BJ (cell line): Measurements from ENCODE around the gene PIGN. TPM values are rescaled to one million over a fixed set of nuclear protein-coding genes. Genes with fewer than 3 reads are reported as not detected.

ENCODE experiments used
- CTCF ChIA-PET: fragments of 350-600 bp; formaldehyde crosslinking; extraction: SDS; loops from one replicate; lab custom pipeline; 2021; ENCODE audit warnings: antibody characterized with exemption, inconsistent platforms; lab: Yijun Ruan, JAX
- POLR2A ChIA-PET: fragments of 300-600 bp; sonication (Branson Sonifier 250); formaldehyde crosslinking; extraction: SDS; loops from one replicate; lab custom pipeline; 2021; ENCODE audit warnings: antibody characterized with exemption; lab: Charles Lee
- DNase-seq: peaks from one replicate; pipeline ENCODE4 v3.0.0-alpha.2; 2011; ENCODE audit warnings: low read depth
- H3K27me3 ChIP-seq: 2 replicates; pipeline ENCODE4 v1.6.0; 2011; ENCODE audit warnings: low read length; ENCODE audit not compliant: control insufficient read depth, insufficient read depth
- H3K36me3 ChIP-seq: 2 replicates; pipeline ENCODE4 v1.5.1; 2011; ENCODE audit warnings: low read length; ENCODE audit not compliant: control insufficient read depth, insufficient read depth
- H3K4me3 ChIP-seq: 2 replicates; pipeline ENCODE4 v1.5.1; 2011; ENCODE audit warnings: low read depth, mild to moderate bottlenecking, control low read depth, low read length
- polyA plus RNA-seq: library from polyadenylated mRNA; depleted of rRNA; stranded (reverse); fragments of >200 nt; gene quantifications from 2 replicates; pipeline ENCODE4 v1.2.3, GENCODE V29; 2011
- TF ChIP-seq, protein P1 (sequence below): IDR thresholded peaks from 2 replicates; pipeline ENCODE4 v1.5.1; 2011; ENCODE audit warnings: low read depth, mild to moderate bottlenecking, control low read depth, inconsistent platforms, low read length, moderate library complexity; ENCODE audit not compliant: insufficient read depth

Gene PIGN
- polyA plus RNA-seq, 1 experiment = 12.0 TPM

DNA sequence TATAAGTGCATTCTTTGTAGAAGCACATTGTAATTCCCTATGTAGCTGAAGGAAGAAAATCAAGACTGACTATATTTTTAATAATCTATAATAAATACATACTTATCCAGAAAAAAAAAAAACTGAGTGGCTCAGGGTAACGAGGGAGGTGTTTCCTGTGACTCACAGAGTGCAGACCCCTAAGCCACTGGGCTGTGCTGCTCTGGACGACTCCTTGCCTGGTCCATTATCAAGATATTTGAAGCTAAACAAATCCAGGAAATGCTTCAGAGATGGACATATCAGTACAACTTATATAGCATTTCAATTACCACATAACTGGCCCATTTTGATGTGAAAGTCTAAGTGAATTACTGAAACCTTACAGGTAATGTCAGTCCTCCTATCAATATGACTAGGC lies 80.6 kb downstream of the PIGN start:
- Histone ChIP-seq H3K4me3 (no peak overlapping the region), H3K36me3 (no peaks in the 10 kb centered on the region), H3K27me3 (no peaks in the 10 kb centered on the region)
- POLR2A ChIA-PET = no interaction called here
- no peak for DNase-seq
- TF ChIP-seq, protein P1, sequence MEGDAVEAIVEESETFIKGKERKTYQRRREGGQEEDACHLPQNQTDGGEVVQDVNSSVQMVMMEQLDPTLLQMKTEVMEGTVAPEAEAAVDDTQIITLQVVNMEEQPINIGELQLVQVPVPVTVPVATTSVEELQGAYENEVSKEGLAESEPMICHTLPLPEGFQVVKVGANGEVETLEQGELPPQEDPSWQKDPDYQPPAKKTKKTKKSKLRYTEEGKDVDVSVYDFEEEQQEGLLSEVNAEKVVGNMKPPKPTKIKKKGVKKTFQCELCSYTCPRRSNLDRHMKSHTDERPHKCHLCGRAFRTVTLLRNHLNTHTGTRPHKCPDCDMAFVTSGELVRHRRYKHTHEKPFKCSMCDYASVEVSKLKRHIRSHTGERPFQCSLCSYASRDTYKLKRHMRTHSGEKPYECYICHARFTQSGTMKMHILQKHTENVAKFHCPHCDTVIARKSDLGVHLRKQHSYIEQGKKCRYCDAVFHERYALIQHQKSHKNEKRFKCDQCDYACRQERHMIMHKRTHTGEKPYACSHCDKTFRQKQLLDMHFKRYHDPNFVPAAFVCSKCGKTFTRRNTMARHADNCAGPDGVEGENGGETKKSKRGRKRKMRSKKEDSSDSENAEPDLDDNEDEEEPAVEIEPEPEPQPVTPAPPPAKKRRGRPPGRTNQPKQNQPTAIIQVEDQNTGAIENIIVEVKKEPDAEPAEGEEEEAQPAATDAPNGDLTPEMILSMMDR = no peak
- CTCF ChIA-PET = no interaction called here

DNA sequence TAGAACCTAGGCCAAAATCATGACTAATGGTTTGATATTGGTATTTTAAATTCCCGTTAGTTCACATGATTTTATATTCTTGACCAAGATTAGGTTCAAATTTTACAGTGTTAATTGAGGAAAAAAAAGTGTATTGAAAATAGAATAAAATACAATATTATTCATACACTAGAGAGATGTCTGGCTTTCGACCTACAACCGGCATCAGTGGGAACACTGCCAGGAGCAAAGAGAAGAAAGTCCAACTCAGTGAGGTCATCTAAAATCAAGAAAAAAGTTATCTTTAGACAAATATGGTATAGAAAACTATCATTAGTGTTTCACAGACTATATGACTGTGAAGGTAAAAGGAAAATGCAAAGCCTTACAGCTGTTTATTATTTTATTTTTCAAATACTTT lies 81.5 kb downstream of the PIGN start:
- POLR2A ChIA-PET = no interaction called here
- TF ChIP-seq, protein P1 = no peak
- DNase-seq = no peak
- CTCF ChIA-PET = no interaction called here
- H3K4me3 ChIP-seq = no peak overlapping the region
- H3K36me3 ChIP-seq = no peaks in the 10 kb centered on the region
- no peaks in the 10 kb centered on the region for H3K27me3 ChIP-seq

DNA sequence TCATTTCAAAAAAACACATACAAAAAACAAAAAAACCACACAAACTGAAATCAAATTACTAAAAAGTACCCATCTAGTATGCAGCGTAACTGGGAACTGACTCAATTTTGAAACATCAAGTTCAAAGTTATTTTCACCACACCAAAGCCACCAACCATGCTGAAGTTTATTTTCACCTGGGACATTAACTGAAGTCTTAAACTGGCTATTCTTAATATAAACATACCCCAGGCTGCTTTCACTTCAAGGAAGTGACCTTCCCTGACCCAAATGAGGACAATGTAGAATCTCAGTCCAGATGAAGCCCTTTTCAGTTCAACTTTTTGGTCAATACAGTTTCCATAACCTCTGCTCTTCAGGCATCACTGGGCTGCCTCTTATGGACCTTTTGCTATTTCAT lies 84.6 kb downstream of the PIGN start:
- TF ChIP-seq, protein P1 = no peak
- no peak overlapping the region for H3K4me3 ChIP-seq
- POLR2A ChIA-PET = no interaction called here
- no peak for DNase-seq
- CTCF ChIA-PET = interaction anchor here (0.6 kb wide), 1 partner anchor 8 kb away, joined by 3 read pairs; no protein-coding TSS in a partner anchor
- no peaks in the 10 kb centered on the region for H3K36me3 ChIP-seq
- no peaks in the 10 kb centered on the region for H3K27me3 ChIP-seq

DNA sequence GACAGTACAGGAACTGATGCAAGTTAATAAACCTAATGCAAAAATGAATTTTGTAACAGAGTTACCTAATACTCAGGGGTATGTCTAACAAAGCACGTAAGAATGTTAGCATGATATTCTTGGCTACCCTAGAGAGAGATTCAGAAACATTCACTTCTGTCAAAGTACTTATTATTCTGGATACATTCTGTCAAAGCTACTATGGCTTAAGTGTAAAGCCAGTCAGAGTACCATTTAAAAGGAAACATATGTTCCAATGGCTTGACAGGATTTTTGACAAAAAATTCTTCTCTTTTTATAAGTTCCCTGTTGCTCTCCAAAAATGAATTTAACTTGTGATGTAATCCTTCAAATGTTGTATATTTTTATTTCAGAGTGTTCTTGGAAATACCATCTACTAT lies 85.5 kb downstream of the PIGN start:
- CTCF ChIA-PET = interaction anchor here (0.6 kb wide), 1 partner anchor 9 kb away, joined by 3 read pairs; no protein-coding TSS in a partner anchor
- TF ChIP-seq, protein P1 = no peak
- H3K36me3 ChIP-seq = no peaks in the 10 kb centered on the region
- no peaks in the 10 kb centered on the region for H3K27me3 ChIP-seq
- DNase-seq = peak; percentile 22
- no peak overlapping the region for H3K4me3 ChIP-seq
- POLR2A ChIA-PET = interaction anchor here (0.7 kb wide), 1 partner anchor 68 kb away, joined by 5 read pairs; no protein-coding TSS in a partner anchor

DNA sequence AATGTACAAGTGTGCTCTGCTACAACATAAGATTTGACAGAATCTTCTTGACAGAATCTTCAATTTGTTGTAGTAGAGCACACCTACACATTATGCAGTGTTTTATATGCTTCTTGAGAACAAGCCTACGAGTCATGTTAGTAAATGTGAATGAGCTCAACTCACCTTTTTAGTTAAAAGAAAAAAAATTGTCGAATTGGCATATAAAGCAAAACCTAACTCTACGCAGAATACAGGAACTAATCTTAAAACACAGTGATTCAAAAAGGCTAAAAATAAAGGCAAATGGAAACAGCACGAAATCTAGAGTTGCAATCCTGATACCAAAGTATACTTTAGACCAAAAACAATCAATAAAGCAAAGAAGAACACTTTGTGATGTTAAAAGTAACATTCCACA lies 87.9 kb downstream of the PIGN start:
- DNase-seq = no peak
- Histone ChIP-seq H3K27me3 (no peaks in the 10 kb centered on the region), H3K4me3 (no peak overlapping the region), H3K36me3 (no peaks in the 10 kb centered on the region)
- ChIA-PET CTCF (no interaction called here), POLR2A (no interaction called here)
- TF ChIP-seq, protein P1 = no peak
